Endothelial cell of umbilical vein (primary cell): ENCODE measurements around the gene GALNT8. TPM values are rescaled to one million over a fixed set of nuclear protein-coding genes. Genes with fewer than 3 reads are reported as not detected.

Source experiments
- BruUV-seq: library from RNA; stranded (reverse); fragments of 400-500 nt; replicated peaks from 2 replicates; lab custom pipeline; 2021; lab: Mats Ljungman, UMichigan
- CTCF ChIA-PET: fragments of 300-600, 350-600 bp; sonication (Branson Sonifier 250); formaldehyde crosslinking; loops from one replicate; lab custom pipeline; 2021; ENCODE audit warnings: antibody characterized with exemption, inconsistent platforms; lab: Charles Lee
- POLR2A ChIA-PET: fragments of 300-600, 350-600 bp; sonication (Branson Sonifier 250); formaldehyde crosslinking; loops from one replicate; lab custom pipeline; 2021; ENCODE audit warnings: antibody characterized with exemption, inconsistent platforms; lab: Charles Lee
- DNase-seq: peaks from one replicate; pipeline ENCODE4 v3.0.0-alpha.2; 2011; ENCODE audit warnings: low read depth, low spot score
- FAIRE-seq: peaks from 2 replicates; lab custom pipeline; 2011; peaks lifted over from hg19 to GRCh38; lab: Jason Lieb, UNC
- H2AFZ ChIP-seq: 2 replicates; pipeline ENCODE4 v1.6.0; 2012; ENCODE audit warnings: low read depth, low read length, control low read depth, inconsistent platforms
- H3K27ac ChIP-seq: 2 replicates; pipeline ENCODE4 v1.5.1; 2011; ENCODE audit warnings: low read depth, mild to moderate bottlenecking, control low read depth, low read length, moderate library complexity; ENCODE audit not compliant: insufficient read depth
- H3K27me3 ChIP-seq, 2 experiments: 2 replicates each; pipeline versions ENCODE4 v1.6.0 to v1.6.1; 2011; ENCODE audit warnings: low read length in 2 of 2, mixed read lengths in 1 of 2; ENCODE audit not compliant: control insufficient read depth in 2 of 2, insufficient read depth in 2 of 2
- H3K36me3 ChIP-seq, 2 experiments: 2 replicates in 1 of 2; 3 replicates in 1 of 2; pipeline ENCODE4 v1.5.1; 2011; ENCODE audit warnings: low read length in 2 of 2, mild to moderate bottlenecking in 1 of 2, moderate library complexity in 1 of 2; ENCODE audit not compliant: control insufficient read depth in 2 of 2, insufficient read depth in 2 of 2; ENCODE audit errors: extremely low read depth in 1 of 2
- H3K4me1 ChIP-seq: 3 replicates; pipeline ENCODE4 v1.5.1; 2011; ENCODE audit warnings: mild to moderate bottlenecking, low read length; ENCODE audit not compliant: control insufficient read depth, insufficient read depth; ENCODE audit errors: extremely low read depth
- H3K4me2 ChIP-seq: 2 replicates; pipeline ENCODE4 v1.6.1; 2011; ENCODE audit warnings: low read length, control low read depth, mixed read lengths; ENCODE audit not compliant: insufficient read depth
- H3K4me3 ChIP-seq, 3 experiments: fragments of 200-600 bp in 1 of 3; sonication (generic), shearing (Covaris generic) in 1 of 3; replicated peaks in 1 of 3; 2 replicates each; pipeline ENCODE4 v1.5.1; 2011 to 2016; ENCODE audit warnings: control low read depth in 3 of 3, low read length in 3 of 3, mild to moderate bottlenecking in 2 of 3, inconsistent platforms in 1 of 3, low read depth in 1 of 3, moderate library complexity in 1 of 3; ENCODE audit not compliant: insufficient read depth in 1 of 3
- H3K79me2 ChIP-seq: 2 replicates; pipeline ENCODE4 v1.6.0; 2012; ENCODE audit warnings: low read length, inconsistent platforms; ENCODE audit not compliant: control insufficient read depth, insufficient read depth
- H3K9ac ChIP-seq: replicated peaks from 2 replicates; pipeline ENCODE3; 2011; ENCODE audit warnings: low read length, control low read depth; ENCODE audit not compliant: insufficient read depth; ENCODE audit errors: extremely low read depth
- H3K9me1 ChIP-seq: replicated peaks from 3 replicates; pipeline ENCODE4 v1.6.0; 2011; ENCODE audit warnings: mild to moderate bottlenecking, low read length; ENCODE audit not compliant: control insufficient read depth, insufficient read depth; ENCODE audit errors: extremely low read depth
- H3K9me3 ChIP-seq: replicated peaks from 2 replicates; pipeline ENCODE4 v1.5.1; 2012; ENCODE audit warnings: low read length, inconsistent platforms; ENCODE audit not compliant: control insufficient read depth, insufficient read depth
- H4K20me1 ChIP-seq: replicated peaks from 2 replicates; pipeline ENCODE3; 2011; ENCODE audit warnings: mild to moderate bottlenecking, low read length; ENCODE audit not compliant: control insufficient read depth, insufficient read depth; ENCODE audit errors: extremely low read depth
- EZH2 ChIP-seq: IDR thresholded peaks from 2 replicates; pipeline ENCODE4 v1.6.1; 2012; ENCODE audit warnings: borderline replicate concordance, low read depth, mild to moderate bottlenecking, moderate library complexity, low read length, inconsistent platforms; ENCODE audit not compliant: severe bottlenecking
- FOS ChIP-seq: IDR thresholded peaks from 2 replicates; pipeline ENCODE4 v1.6.1; 2011; ENCODE audit warnings: mild to moderate bottlenecking, low read length, moderate library complexity, borderline replicate concordance; ENCODE audit not compliant: insufficient read depth
- GATA2 ChIP-seq: IDR thresholded peaks from 2 replicates; pipeline ENCODE4 v1.7.0; 2011; ENCODE audit warnings: low read depth, mild to moderate bottlenecking, moderate library complexity, mixed read lengths, low read length; ENCODE audit not compliant: insufficient read length, insufficient read depth
- JUN ChIP-seq: IDR thresholded peaks from 2 replicates; pipeline ENCODE4 v1.6.1; 2011; ENCODE audit warnings: borderline replicate concordance, low read depth; ENCODE audit not compliant: insufficient read length, insufficient read depth
- MYC ChIP-seq: IDR thresholded peaks from one replicate; pipeline ENCODE4 v1.6.1; 2011; ENCODE audit warnings: mild to moderate bottlenecking, low read depth, low read length
- POLR2A ChIP-seq: IDR thresholded peaks from 2 replicates; pipeline ENCODE4 v1.6.1; 2012; ENCODE audit warnings: low read depth, mild to moderate bottlenecking, control low read depth, low read length
- POLR2AphosphoS5 ChIP-seq: IDR thresholded peaks from 2 replicates; pipeline ENCODE4 v1.6.1; 2012; ENCODE audit warnings: low read depth, mild to moderate bottlenecking, control low read depth, low read length, moderate library complexity; ENCODE audit not compliant: insufficient read depth
- dilution Hi-C: fragments of 300-500 bp; cut with MboI; formaldehyde crosslinking; loops from one replicate; pipeline ENCODE4 v1.15.0; 2019; ENCODE audit warnings: low sequenced_read_pairs; ENCODE audit not compliant: extremely low pct_ligation_motif_present
- intact Hi-C: fragments of 100-400 bp; cut with micrococcal nuclease; formaldehyde crosslinking; loops from one replicate; pipeline ENCODE4 v1.10.0; 2022
- polyA plus RNA-seq, 4 experiments: library from polyadenylated mRNA; depleted of rRNA in 3 of 4; stranded (reverse) in 3 of 4; unstranded in 1 of 4; fragments of >200 nt; gene quantifications; 2 replicates each; pipeline versions ENCODE4 v1.2.1 to v1.2.3, GENCODE V29; 2011 to 2012; ENCODE audit warnings: missing spikeins in 1 of 4
- total RNA-seq: library from RNA; stranded (reverse); gene quantifications from 2 replicates; pipeline ENCODE4 v1.2.3, GENCODE V29; 2021
- TF ChIP-seq, protein P1 (sequence below): IDR thresholded peaks from 2 replicates; pipeline ENCODE4 v1.6.1; 2011; ENCODE audit not compliant: insufficient read depth, insufficient read length
- TF ChIP-seq, protein P2 (sequence below), 2 donors: IDR thresholded peaks; 1 replicate in 1 of 2; 2 replicates in 1 of 2; pipeline ENCODE4 v1.5.1; 2011; ENCODE audit warnings: low read length in 2 of 2, mild to moderate bottlenecking in 2 of 2, moderate library complexity in 2 of 2, control low read depth in 1 of 2, inconsistent platforms in 1 of 2, low read depth in 1 of 2; ENCODE audit not compliant: insufficient read depth in 1 of 2; ENCODE audit errors: extremely low read depth in 1 of 2

The GALNT8 gene
- total and polyA plus RNA-seq, 2 donors (not counting 3 experiments of a cell fraction or from before 2014, with no cell fraction given), result 0.03 to 0.09 TPM

DNA sequence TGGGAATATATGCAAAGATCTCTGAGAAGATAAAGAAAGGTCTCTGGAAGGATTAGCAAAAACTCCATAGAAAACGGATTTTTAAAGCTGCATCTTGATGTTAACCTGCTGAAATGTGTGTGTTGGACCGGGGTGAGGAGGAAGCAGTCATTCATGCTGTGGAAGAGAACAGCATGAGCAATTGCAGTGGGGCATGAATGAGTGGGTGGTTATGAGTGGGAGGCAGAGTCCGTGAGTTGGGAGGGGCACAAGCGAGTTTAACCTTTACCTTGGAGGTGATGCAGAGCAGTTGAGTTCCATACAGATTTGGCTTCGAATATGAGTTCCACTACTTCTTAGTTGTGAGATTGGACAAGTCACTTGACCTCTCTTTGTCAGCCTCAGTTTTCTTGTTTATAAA lies 29.4 kb upstream of the GALNT8 start:
- Histone ChIP-seq H3K9ac (no peak overlapping the region), H3K27ac (no peak overlapping the region), H3K4me1 (no peaks in the 10 kb centered on the region), H3K9me1 (no peaks in the 10 kb centered on the region), H4K20me1 (no peaks in the 10 kb centered on the region), H3K36me3 (peaks cover 2 to 7% of the 10 kb centered on the region in 2 experiments), H3K27me3 (no peaks in the 10 kb centered on the region), H3K9me3 (no peaks in the 10 kb centered on the region), H2AFZ (no peak overlapping the region), H3K4me3 (no peak overlapping the region), H3K79me2 (no peaks in the 10 kb centered on the region), H3K4me2 (no peak overlapping the region)
- CTCF ChIA-PET, result no interaction called here
- intact Hi-C loops (no loop called here), dilution Hi-C loops (no loop called here)
- BruUV-seq, result no TSS peak
- TF ChIP-seq POLR2A (no peak), MYC (no peak)
- TF ChIP-seq, protein P1, sequence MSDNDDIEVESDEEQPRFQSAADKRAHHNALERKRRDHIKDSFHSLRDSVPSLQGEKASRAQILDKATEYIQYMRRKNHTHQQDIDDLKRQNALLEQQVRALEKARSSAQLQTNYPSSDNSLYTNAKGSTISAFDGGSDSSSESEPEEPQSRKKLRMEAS, result no peak
- DNase-seq, result no peak
- POLR2A ChIA-PET, result no interaction called here
- no peak for FAIRE-seq

DNA sequence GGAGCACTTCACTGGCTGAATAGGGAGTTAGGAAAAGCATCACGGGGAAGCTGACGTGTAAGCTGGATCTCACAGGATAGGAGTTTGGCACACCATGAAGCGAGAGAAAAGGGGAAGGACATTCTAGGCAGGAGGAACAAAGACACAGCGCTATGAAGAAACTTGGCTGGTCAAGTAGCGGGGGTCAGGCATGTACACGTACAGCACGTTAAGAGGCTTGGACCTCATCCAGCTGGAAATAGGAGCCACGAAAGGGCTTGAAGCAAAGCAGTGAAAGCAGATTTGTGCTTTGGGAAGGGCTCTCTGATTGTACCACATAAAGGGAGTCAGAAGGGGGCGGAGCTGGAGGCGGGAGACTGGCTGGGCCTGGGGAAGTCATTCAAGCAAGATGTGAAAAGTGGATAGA lies 19.6 kb upstream of the GALNT8 start:
- no peaks in the 10 kb centered on the region for H3K9me3 ChIP-seq
- dilution Hi-C loops (no loop called here), intact Hi-C loops (no loop called here)
- H3K36me3 ChIP-seq, result no peaks in the 10 kb centered on the region
- TF ChIP-seq POLR2A (no peak), MYC (no peak), EZH2 (no peak), FOS (no peak), POLR2AphosphoS5 (no peak), GATA2 (no peak), JUN (no peak)
- TF ChIP-seq, protein P2, sequence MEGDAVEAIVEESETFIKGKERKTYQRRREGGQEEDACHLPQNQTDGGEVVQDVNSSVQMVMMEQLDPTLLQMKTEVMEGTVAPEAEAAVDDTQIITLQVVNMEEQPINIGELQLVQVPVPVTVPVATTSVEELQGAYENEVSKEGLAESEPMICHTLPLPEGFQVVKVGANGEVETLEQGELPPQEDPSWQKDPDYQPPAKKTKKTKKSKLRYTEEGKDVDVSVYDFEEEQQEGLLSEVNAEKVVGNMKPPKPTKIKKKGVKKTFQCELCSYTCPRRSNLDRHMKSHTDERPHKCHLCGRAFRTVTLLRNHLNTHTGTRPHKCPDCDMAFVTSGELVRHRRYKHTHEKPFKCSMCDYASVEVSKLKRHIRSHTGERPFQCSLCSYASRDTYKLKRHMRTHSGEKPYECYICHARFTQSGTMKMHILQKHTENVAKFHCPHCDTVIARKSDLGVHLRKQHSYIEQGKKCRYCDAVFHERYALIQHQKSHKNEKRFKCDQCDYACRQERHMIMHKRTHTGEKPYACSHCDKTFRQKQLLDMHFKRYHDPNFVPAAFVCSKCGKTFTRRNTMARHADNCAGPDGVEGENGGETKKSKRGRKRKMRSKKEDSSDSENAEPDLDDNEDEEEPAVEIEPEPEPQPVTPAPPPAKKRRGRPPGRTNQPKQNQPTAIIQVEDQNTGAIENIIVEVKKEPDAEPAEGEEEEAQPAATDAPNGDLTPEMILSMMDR (IDR thresholded peaks at IDR 0.05; ENCODE audit: extremely low read depth in 1 of 2, insufficient read depth in 1 of 2, low read depth in 1 of 2, low read length in 2 of 2), result no peak
- TF ChIP-seq, protein P1, result no peak
- POLR2A ChIA-PET, result no interaction called here
- H3K27ac ChIP-seq, result no peak overlapping the region
- H3K9me1 ChIP-seq, result peaks cover 2% of the 10 kb centered on the region
- no peak for FAIRE-seq
- DNase-seq, result no peak
- no peaks in the 10 kb centered on the region for H3K27me3 ChIP-seq
- no peaks in the 10 kb centered on the region for H3K4me1 ChIP-seq
- no peak overlapping the region for H2AFZ ChIP-seq
- CTCF ChIA-PET, result no interaction called here
- H3K4me2 ChIP-seq, result no peak overlapping the region
- no TSS peak for BruUV-seq
- no peaks in the 10 kb centered on the region for H4K20me1 ChIP-seq
- no peak overlapping the region for H3K4me3 ChIP-seq
- no peak overlapping the region for H3K9ac ChIP-seq
- H3K79me2 ChIP-seq, result no peaks in the 10 kb centered on the region
